HG02884 (cell line): ENCODE results near the gene RLN3.
"Not testable (repeated sequence)": the region's sequence is repeated elsewhere in the genome, so short reads cannot be mapped to it uniquely, and the experiment has no call there.

ENCODE experiments used
- ATAC-seq: cut with Tn5 transposase; IDR thresholded peaks from one replicate; pipeline ENCODE4 v1.9.1; 2021; ENCODE audit warnings: mild to moderate bottlenecking, moderate library complexity; ENCODE audit not compliant: unreplicated experiment

RLN3 gene

DNA sequence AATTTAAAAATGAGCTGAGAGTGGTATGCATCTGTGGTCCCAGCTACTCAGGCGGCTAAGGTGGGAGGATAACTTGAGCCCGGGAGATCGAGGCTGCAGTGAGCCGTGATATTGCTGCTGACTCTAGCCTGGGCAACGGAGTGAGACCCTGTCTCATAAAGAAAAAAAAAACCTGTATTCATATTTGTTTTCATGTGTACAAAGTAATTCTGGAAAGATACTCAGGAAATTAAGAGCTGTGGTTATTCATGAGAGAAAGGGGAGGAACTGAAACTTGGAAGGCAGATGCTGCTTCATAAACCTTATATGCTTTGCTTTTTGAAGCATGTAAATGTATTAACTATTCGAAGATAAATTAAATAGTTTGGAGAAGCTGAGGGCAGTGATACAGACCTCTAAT lies 8.8 kb upstream of the RLN3 start:
- ATAC-seq: no peak

DNA sequence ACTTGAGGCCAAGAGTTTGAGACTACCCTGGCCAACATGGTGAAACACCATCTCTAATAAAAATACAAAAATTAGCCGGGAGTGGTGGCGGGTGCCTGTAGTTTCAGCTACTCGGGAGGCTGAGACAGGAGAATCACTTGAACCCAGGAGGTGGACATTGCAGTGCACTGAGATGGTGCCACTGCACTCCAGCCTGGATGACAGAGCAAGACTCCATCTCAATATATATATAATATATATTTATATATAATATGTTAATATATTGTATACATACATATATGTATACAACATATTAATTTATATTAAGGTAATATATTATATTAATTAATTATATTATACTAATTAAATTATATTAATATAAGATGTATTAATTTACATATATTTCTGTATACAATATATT lies 8.2 kb upstream of the RLN3 start:
- not testable (repeated sequence) for ATAC-seq

DNA sequence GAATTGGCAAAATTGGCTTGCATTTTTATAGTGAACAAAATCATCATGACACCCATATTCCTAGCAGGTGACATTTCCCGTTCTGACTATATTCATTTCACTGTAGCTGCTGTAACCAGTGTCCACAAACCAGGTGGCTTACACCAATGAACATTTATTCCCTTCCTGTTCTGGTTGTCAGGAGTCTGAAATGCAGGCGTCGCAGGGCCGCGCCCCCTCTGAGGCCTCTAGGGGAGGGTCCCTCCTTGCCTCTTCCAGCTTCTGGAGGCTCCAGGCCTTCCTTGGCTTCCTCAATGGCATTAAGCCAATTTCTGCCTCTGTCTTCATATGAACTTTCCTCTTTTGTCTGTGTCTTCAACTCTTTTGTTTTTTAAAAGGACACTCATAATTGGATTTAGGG lies 6.5 kb upstream of the RLN3 start:
- no peak for ATAC-seq

DNA sequence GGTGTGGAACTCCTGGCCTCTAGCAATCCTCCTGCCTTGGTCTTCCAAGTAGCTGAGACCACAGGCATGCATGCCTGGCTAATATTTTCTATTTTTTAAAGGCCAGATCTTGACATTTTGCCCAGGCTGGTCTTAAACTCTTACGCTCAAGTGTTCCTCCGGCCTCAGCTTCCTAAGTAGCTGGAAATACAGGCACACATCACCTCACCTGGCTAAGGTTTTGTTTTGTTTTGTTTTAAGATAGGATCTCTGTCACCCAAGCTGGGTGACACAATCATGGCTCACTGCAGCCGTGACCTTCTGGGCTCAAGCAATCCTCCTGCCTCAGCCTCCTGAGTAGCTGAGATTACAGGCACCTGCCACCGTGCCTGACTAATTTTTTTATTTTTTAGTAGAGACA lies 5.5 kb upstream of the RLN3 start:
- ATAC-seq: no peak

DNA sequence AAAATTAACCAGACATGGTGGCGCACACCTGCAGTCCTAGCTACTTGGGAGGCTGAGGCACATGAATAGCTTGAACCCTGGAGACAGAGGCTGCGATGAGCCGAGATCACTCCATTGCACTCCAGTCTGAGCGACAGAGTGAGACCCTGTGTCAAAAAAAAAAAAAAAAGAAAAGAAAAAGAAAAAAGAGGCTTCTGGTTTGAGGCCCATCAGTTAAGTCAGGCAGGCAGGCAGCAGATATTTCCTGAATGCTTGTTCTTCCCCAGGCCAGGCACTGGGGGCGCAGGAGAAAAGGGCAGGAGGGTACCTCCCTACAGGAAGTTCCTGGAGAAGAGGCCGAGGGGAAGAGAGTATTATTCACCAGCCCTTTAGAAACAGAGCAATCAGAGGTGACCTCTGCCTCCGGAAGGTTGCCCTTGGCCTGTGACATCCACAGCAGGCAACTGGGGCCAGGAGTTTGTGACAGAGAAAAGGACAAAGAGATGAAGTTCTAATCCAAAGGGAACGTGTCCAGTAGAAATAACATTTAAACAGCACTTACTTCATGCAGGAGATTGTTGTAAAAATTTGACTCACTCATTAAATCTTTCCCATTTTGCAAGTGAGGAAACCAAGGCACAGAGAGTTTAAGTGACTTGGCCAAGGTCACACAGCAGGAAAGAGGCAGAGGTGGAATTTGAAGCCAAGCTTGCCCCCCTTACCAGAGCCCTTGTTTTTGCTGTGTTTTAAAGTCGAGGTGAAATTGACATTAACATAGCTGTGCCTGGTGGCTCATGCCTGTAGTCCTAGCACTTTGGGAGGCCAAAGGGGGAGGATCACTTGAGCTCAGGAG lies 4.3 kb upstream of the RLN3 start:
- ATAC-seq: no peak

DNA sequence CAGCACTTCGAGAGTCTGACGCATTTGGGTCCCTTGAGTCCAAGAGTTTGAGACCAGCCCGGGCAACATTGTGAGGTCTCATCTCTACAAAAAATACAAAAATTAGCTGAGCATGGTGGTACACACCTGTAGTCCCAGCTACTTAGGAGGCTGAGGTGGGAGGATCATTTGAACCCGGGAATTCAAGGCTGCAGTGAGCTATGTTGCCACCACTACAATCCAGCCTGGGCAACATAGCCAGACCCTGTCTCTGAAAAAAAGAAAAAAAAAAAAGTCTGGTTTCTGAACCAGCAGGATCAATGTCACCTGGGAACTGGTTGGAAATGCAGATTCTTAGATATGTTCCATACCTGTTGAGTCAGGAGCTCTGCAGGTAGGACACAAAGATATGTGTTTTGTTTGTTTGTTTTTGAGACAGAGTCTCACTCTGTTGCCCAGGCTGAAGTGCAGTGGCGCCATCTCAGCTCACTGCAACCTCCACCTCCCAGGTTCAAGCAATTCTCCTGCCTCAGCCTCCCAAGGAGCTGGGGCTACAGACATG lies 1.2 kb upstream of the RLN3 start:
- not testable (repeated sequence) for ATAC-seq

DNA sequence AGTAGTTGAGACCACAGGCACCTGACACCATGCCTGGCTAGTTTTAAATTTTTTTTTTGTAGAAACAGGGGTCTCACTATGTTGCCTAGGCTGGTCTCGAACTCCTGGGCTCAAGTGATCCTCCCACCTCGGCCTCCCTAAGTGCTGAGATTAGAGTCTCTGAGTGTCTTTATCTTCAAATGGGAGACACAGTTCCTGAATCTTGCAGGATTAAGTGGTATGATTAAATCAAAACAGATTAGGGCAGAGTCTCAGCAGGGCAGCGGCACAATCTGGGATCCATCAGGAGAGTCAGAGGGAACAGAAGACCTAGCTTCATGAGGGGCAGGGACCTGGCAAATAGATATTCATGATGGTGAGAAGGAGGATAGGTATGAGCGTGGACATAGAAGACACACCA lies 953 bp downstream of the RLN3 start:
- no peak for ATAC-seq

DNA sequence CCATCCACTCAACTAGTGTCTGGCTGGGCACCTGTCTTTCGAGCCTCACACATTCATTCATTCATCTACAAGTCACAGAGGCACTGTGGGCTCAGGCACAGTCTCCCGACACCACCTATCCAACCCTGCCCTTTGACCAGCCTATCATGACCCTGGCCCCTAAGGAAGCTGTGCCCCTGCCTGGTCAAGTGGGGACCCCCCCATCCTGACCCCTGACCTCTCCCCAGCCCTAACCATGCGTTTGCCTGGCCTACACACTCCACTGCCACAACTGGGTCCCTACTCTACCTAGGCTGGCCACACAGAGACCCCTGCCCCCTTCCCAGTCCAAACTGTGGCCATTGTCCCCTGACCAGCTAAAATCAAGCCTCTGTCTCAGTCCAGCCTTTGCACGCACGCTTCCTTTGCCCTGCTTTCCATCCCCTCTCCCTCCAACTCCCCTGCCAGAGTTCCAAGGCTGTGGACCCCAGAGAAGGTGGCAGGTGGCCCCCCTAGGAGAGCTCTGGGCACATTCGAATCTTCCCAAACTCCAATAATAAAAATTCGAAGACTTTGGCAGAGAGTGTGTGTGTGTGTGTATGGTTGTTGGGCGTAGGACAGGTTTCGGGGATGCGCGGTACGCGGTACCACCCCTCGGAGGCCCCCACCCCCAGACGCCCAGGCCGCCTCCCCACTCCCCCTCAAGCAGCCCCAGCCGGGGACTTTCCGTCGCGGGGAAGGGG lies 3.2 kb downstream of the RLN3 start:
- no peak for ATAC-seq

DNA sequence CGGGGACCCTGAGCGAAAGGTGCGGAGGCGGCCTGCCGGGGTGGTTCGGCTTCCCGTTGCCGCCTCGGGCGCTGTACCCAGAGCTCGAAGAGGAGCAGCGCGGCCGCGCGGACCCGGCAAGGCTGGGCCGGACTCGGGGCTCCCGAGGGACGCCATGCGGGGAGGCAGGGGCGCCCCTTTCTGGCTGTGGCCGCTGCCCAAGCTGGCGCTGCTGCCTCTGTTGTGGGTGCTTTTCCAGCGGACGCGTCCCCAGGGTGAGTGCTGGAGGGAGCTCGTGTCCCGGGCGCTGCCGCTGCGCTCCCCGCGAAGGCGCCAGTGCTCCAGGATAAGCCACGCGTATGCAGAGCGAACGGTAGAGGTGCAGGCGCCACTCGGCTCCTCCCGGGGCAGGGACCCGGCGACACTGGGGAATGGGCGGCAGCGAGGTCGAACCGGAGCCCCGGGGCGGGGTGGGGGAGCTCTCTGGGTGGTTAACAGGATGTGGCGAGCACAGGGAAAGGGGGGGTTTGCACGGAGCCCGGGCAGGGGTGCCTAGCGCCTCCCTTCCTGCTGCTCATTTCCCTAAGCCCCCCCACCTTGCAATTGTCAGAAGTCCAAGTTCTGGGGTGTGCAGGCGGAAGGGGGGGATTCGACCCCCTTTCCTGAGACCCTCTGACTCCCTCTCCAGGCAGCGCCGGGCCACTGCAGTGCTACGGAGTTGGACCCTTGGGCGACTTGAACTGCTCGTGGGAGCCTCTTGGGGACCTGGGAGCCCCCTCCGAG lies 4.0 kb downstream of the RLN3 start, which contains the start of gene IL27RA:
Gene IL27RA (plus strand): TSS at position 44 of the 762 bp plus-strand sequence. CDS start 111 bp downstream, at position 155.
- no peak for ATAC-seq

DNA sequence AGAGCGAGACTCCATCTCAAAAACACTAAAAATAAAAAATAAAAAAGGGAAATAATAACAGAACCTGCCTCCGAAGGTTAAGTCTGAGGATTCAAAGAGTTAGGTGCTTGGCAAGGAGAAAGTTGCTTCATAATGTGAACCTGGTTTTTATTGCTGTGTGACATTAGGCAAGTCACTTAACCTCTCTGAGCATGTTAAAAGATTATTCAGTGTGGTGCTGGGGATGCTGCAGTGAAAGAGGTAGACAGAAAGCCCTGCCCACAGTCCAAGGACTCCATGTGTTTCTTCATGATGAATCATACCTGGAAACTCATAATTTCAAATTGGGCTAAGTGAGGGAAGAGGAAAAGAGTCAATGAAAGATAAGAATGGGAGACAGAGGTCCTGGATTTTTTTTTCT lies 6.0 kb downstream of the RLN3 start:
- no peak for ATAC-seq

DNA sequence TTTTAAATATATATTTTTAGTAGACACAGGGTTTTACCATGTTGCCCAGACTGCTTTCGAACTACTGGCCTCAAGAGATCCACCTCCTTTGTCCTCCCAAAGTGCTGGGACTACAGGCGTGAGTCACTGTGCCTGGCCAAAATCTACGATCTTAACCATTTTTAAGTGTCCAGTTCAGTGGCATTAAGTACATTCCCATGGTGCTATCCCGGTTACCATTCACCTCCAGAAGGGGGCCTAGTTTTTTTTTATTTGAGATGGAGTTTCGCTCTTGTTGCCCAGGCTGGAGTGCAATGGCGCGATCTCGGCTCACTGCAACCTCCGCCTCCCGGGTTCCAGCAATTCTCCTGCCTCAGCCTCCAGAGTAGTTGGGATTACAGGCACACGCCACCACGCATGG lies 7.2 kb downstream of the RLN3 start:
- ATAC-seq: not testable (repeated sequence)

DNA sequence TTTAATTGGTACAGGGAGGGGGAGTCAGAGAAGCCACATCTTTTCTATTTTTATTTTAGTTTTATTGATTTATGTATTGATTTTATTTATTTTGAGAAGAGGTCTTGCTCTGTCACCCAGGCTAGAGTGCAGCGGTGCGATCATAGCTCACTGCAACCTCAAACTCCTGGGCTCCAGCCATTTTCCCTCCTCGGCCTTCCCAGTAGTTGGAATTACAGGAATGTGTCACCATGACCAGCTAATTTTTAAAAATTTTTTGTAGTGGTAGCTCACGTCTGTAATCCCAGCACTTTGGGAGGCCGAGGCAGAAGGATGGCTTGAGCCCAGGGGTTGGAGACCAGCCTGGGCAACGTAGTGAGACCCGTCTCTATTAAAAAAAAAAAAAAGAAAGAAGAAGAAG lies 7.8 kb downstream of the RLN3 start:
- no peak for ATAC-seq

DNA sequence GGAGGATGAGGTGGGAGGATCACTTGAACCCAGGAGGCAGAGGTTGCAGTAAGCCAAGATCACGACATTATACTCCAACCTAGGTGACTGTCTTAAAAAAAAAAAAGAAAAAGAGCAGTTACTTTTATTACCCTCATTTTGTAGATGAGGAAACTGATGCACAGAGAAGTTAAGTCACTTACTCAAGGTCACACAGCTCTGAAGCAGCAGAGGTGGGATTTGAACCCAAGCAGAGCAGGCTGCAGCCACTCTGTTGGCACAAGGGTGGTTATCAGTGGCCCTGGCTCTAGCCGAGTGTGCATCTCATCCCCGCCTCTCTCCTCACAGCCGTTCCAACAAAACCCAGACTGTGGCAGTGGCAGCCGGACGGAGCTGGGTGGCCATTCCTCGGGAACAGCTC lies 11.2 kb downstream of the RLN3 start:
- ATAC-seq: no peak

DNA sequence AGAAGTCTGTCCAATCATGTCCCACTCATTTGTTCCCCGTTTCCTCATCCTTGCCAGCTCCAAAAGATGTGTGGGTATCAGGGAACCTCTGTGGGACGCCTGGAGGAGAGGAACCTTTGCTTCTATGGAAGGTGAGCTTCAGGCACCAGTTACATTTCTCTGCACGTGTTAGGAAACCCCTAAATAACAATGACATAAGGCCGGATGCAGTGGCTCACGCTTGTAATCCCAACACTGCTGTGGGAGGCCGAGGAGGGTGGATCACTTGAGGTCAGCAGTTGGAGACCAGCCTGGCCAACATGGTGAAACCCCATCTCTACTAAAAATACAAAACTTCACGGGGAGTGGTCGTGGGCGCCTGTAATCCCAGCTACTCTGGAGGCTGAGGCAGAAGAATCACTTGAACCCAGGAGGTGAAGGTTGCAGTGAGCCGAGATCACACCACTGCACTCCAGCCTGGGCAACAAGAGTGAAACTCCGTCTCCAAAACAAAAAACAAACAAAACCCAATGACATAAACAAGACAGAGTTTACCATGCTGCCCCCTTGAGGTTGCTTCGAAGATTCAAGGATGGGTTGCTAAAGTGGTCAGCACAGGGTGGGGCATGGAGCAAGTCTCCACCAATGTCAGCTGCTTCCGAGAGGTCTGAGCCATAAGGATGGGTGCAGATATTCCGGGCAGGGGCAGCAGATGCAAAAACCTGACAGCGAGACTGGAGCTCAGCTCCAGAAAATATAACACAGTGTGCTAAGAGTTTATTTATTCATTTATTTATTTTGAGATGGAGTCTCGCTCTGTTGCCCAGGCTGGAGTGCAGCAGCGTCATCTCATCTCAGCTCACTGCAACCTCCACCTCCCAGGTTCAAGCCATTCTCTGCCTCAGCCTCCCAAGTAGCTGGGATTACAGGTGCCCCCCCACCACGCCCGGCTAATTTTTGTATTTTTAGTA lies 15.0 kb downstream of the RLN3 start:
- ATAC-seq: not testable (repeated sequence)

DNA sequence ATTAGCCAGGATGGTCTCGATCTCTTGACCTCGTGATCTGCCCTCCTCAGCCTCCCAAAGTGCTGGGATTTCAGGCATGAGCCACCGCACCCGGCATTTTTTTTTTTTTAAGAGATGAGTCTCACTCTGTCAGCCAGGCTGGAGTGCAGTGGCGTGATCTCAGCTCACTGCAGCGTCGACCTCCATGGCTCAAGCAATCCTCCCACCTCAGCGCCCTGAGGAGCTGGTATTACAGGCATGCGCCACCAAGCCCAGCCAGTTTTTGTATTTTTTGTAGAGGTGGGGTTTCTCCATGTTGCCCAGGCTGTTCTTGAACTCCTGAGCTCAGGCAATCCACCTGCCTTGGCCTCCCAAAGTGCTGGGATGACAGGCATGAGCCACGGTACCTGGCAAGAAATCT lies 19.9 kb downstream of the RLN3 start:
- ATAC-seq: not testable (repeated sequence)

DNA sequence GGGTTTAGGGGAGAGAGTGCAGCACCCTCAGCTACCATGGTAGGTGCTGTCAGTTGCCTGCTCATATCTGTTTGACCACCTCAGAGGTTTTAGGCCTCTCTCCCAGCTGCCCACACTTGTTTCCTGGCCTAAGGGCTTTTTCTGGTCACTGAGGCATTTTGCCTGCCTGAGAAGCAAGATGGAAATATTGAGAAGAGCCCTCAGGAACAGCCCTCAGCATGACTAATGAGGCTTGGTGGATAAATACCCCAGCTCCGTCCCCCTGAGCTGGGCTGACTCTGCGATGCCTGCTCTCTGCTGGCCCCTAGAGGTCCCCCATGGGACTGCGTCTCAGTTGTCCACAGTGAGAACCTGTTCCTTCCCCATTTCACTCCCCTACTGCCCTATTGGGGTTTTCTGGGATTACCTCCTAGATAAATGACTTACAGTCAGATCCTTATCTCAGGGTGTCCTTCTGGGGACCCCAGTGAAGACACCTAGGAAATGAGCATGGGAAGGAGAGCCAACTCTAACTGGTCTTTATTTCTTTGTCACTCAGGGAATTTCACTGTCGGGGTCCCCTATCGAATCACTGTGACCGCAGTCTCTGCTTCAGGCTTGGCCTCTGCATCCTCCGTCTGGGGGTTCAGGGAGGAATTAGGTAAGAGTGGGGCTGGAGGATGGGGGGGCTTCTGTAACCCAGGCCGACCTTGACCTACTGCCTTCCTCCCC lies 20.6 kb downstream of the RLN3 start:
- ATAC-seq: no peak

DNA sequence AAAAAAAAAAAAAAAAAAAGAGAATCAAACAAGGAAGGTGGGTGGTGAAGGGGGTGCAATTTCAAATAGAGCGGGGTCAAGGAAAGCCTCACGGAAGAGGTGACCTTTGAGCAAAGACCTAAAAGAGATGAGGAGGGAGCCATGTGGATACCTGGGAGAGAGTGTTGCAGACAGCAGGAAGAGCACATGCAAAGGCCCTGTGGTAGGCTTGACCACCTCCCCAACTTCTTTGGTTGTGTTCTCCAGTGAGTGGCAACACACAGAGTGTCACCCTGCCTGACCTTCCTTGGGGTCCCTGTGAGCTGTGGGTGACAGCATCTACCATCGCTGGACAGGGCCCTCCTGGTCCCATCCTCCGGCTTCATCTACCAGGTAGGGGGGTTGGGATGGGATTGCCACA lies 22.6 kb downstream of the RLN3 start:
- ATAC-seq: no peak

DNA sequence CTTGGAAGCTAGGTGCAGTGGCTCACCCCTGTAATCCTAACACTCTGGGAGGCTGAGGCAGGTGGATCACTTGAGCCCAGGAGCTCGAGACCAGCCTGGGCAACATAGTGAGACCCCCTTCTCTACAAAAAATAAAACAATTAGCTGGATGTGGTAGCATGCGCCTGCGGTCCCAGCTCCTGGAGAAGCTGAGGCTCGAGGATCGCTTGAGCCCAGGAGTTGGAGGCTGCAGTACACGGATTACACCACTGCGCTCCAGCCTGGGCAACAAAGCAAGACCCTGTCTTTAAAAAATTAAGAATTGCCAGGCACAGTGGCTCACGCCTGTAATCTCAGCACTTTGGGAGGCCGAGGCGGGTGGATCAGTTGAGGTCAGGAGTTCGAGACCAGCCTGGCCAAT lies 23.0 kb downstream of the RLN3 start:
- ATAC-seq: not testable (repeated sequence)

DNA sequence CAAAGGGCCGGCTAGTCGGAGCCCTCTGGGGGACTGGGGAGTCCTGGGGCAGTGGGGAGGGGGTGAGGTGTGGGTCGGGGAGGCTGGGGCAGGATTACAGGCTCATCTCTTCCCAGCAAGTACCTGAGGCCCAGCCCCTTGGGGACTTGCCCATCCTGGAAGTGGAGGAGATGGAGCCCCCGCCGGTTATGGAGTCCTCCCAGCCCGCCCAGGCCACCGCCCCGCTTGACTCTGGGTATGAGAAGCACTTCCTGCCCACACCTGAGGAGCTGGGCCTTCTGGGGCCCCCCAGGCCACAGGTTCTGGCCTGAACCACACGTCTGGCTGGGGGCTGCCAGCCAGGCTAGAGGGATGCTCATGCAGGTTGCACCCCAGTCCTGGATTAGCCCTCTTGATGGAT lies 24.0 kb downstream of the RLN3 start:
- ATAC-seq: no peak

DNA sequence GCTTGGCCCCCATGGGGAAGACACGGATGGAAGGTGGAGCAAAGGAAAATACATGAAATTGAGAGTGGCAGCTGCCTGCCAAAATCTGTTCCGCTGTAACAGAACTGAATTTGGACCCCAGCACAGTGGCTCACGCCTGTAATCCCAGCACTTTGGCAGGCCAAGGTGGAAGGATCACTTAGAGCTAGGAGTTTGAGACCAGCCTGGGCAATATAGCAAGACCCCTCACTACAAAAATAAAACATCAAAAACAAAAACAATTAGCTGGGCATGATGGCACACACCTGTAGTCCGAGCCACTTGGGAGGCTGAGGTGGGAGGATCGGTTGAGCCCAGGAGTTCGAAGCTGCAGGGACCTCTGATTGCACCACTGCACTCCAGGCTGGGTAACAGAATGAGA lies 24.5 kb downstream of the RLN3 start:
- no peak for ATAC-seq
